Activated CD8-positive, alpha-beta memory T cell treated with anti-CD3 and anti-CD28 coated beads for 1 hour (primary cell): ENCODE data around the gene SH3PXD2A.
"Not testable (repeated sequence)": the region's sequence is repeated elsewhere in the genome, so short reads cannot be mapped to it uniquely, and the experiment has no call there.

Experiments used
- DNase-seq, 2 donors: peaks; one replicate each; pipeline ENCODE4 v3.0.0-alpha.2; 2020; ENCODE audit warnings: low read depth in 1 of 2; ENCODE audit errors: extremely low read depth in 1 of 2

Gene SH3PXD2A

GRCh38 chr10:103672345-103672744 is 183.0 kb downstream of the SH3PXD2A start:
- no peak for DNase-seq

GRCh38 chr10:103671126-103671895 is 184.1 kb downstream of the SH3PXD2A start:
- no peak for DNase-seq

GRCh38 chr10:103669944-103670343 is 185.4 kb downstream of the SH3PXD2A start:
- no peak for DNase-seq

- no peak for DNase-seq
Measured at GRCh38 chr10:103669243-103669929, 186.0 kb downstream of the SH3PXD2A start.

- no peak for DNase-seq
Measured at GRCh38 chr10:103668351-103669242, 186.8 kb downstream of the SH3PXD2A start.

GRCh38 chr10:103667356-103667755 is 188.0 kb downstream of the SH3PXD2A start:
- DNase-seq: no peak

GRCh38 chr10:103666762-103667150 is 188.6 kb downstream of the SH3PXD2A start:
- no peak for DNase-seq

GRCh38 chr10:103666087-103666761 is 189.2 kb downstream of the SH3PXD2A start:
- no peak for DNase-seq

- no peak for DNase-seq
Measured at GRCh38 chr10:103665162-103665889, 190.1 kb downstream of the SH3PXD2A start.

- DNase-seq: no peak
Measured at GRCh38 chr10:103663802-103664201, 191.6 kb downstream of the SH3PXD2A start.

- DNase-seq: no peak
Measured at GRCh38 chr10:103663236-103663635, 192.1 kb downstream of the SH3PXD2A start.

GRCh38 chr10:103662704-103663103 is 192.7 kb downstream of the SH3PXD2A start:
- DNase-seq: not testable (repeated sequence)

- DNase-seq: no peak
Measured at GRCh38 chr10:103661198-103661950, 194.0 kb downstream of the SH3PXD2A start.

- DNase-seq: no peak
Measured at GRCh38 chr10:103660364-103661197, 194.8 kb downstream of the SH3PXD2A start.

GRCh38 chr10:103659674-103660363 is 195.6 kb downstream of the SH3PXD2A start:
- DNase-seq: no peak

- DNase-seq: no peak
Measured at GRCh38 chr10:103658049-103658577, 197.3 kb downstream of the SH3PXD2A start.

- no peak for DNase-seq
Measured at GRCh38 chr10:103657061-103657591, 198.2 kb downstream of the SH3PXD2A start.
